ENCODE measurements around the gene DLST. TPM values are rescaled to one million over a fixed set of nuclear protein-coding genes. Genes with fewer than 3 reads are reported as not detected.

Gene DLST
- total RNA-seq, 1 donor = 62.6 TPM

GRCh38 chr14:74859757-74860552 lies 21.8 kb upstream of the DLST start:
- no peak for DNase-seq (ENCODE audit: low read depth)
- TF ChIP-seq CTCF (IDR thresholded peaks at IDR 0.05; ENCODE audit: insufficient read depth, low read depth, low read length) = no peak
- no peak overlapping the region for H3K4me3 ChIP-seq (ENCODE audit: low read depth, low read length)

- peak; percentile 89 for DNase-seq (ENCODE audit: low read depth)
- H3K4me3 ChIP-seq (ENCODE audit: low read depth, low read length) = no peak overlapping the region
- TF ChIP-seq CTCF (IDR thresholded peaks at IDR 0.05; ENCODE audit: insufficient read depth, low read depth, low read length) = peak; percentile 84
Measured at GRCh38 chr14:74860899-74861733, 20.6 kb upstream of the DLST start.

- no peak for DNase-seq (ENCODE audit: low read depth)
- no peak overlapping the region for H3K4me3 ChIP-seq (ENCODE audit: low read depth, low read length)
- TF ChIP-seq CTCF (IDR thresholded peaks at IDR 0.05; ENCODE audit: insufficient read depth, low read depth, low read length) = no peak
Measured at GRCh38 chr14:74861734-74862090, 20.0 kb upstream of the DLST start.

DNA sequence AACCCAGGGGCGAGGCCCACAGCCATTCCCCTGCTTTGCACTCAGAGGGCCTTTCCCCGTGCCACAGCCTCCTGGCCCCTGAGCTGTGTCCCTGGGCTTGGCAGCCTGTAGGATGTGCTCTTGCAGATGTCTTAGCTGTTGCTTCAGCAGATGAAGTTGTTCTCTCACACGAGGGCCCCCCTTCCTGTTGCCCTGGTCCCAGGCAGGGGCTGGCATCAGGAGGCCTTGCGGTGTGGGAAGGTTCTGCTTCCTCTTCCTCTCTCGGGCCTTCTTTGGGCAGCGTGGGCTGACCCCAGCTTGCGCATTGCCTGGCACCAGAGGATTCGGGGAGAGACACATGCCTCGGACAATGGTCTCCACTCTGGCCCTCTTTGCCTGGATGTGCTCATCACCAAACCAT lies 18.4 kb upstream of the DLST start:
- no peak for DNase-seq (ENCODE audit: low read depth)
- H3K4me3 ChIP-seq (ENCODE audit: low read depth, low read length) = no peak overlapping the region
- TF ChIP-seq CTCF (IDR thresholded peaks at IDR 0.05; ENCODE audit: insufficient read depth, low read depth, low read length) = no peak

- no peak for TF ChIP-seq CTCF (IDR thresholded peaks at IDR 0.05; ENCODE audit: insufficient read depth, low read depth, low read length)
- DNase-seq (ENCODE audit: low read depth) = no peak
Measured at GRCh38 chr14:74864198-74864597, 17.5 kb upstream of the DLST start.

GRCh38 chr14:74865156-74865555 lies 16.6 kb upstream of the DLST start:
- no peak overlapping the region for H3K4me3 ChIP-seq (ENCODE audit: low read depth, low read length)
- TF ChIP-seq CTCF (IDR thresholded peaks at IDR 0.05; ENCODE audit: insufficient read depth, low read depth, low read length) = no peak
- no peak for DNase-seq (ENCODE audit: low read depth)

More at GRCh38 chr14:74864198-74864597, 17.5 kb upstream of the DLST start:
- H3K4me3 ChIP-seq (ENCODE audit: low read depth, low read length) = no peak overlapping the region
